Hematopoietic multipotent progenitor cell treated with erythropoietin and hydrocortisone succinate and interleukin-3 and kit ligand, for 15 days (in vitro differentiated cells): Measurements from ENCODE around the gene FOXN3.

Experiments
- DNase-seq: peaks from one replicate; pipeline ENCODE4 v3.0.0-alpha.2; 2015; ENCODE audit warnings: low spot score

The FOXN3 gene

GRCh38 chr14:89417091-89417464 is at the start of gene FOXN3:
Gene FOXN3 (minus strand): TSS chr14:89417233. CDS start chr14:89412476, 4,757 bp downstream.
- DNase-seq = peak; percentile 78

- DNase-seq = no peak
Observed at GRCh38 chr14:89466484-89466883, 49.5 kb upstream of the FOXN3 start.

- no peak for DNase-seq
Observed at GRCh38 chr14:89465876-89466275, 48.8 kb upstream of the FOXN3 start.

- DNase-seq = no peak
Observed at GRCh38 chr14:89461256-89461655, 44.2 kb upstream of the FOXN3 start.

- no peak for DNase-seq
Observed at GRCh38 chr14:89458713-89459420, 41.8 kb upstream of the FOXN3 start.

- DNase-seq = no peak
Observed at GRCh38 chr14:89457007-89457406, 40.0 kb upstream of the FOXN3 start.

GRCh38 chr14:89455412-89455811 is 38.4 kb upstream of the FOXN3 start:
- peak; percentile 37 for DNase-seq

- DNase-seq = no peak
Observed at GRCh38 chr14:89454996-89455395, 38.0 kb upstream of the FOXN3 start.

DNA sequence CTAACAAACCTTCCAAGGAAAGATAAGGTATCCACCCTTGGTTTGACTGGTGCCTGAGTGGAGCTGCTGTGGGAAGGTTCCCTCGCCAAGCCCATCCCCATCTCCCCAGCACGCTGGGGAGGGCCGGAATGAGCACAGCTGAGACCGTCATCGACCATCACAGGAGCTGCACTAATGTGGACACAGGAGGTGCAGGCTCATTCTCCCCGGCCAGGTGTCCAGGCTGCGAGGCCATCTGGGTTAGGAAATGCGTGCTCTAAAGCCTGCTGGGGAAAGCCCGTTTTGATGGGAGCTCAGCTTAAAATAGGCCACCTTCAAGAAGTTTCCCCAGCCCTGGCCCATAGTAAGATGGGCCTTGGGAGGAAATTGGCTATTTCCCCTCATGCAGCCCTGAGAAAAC is 35.2 kb upstream of the FOXN3 start:
- no peak for DNase-seq

GRCh38 chr14:89451229-89451628 is 34.2 kb upstream of the FOXN3 start:
- no peak for DNase-seq

GRCh38 chr14:89447182-89447944 is 30.3 kb upstream of the FOXN3 start:
- DNase-seq = no peak

DNA sequence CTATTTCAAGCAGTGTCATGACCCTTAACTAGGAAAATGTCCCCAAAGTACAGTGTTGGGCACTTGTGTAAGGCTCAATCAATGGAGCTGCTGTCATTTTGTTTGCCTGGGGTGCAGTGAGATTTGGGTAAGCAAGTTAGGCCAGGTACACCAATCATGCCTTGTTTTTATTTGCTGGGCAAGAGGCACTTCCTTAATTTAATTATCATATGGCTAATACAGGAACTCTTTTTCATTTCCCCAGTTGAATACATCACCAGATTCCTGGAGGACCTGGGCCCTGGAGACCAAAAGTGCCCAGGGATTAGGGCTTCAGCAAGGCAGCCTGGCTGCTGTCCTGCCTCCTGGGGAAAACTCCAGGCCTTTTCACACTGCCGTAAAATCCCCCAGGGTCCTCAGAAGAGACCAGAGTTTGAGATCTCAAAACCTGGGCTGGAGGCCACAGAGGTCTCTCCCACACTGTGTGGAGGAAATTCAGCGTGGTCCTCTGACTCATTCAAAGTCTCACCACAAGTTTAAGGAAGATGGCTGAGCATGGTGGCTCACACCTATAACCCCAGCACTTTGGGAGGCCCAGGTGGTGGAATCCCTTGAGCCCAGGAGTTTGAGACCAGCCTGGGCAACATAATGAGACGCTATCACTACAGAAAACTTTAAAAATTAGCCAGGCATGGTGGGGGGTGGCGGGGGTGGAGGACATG is 28.4 kb upstream of the FOXN3 start:
- no peak for DNase-seq

DNA sequence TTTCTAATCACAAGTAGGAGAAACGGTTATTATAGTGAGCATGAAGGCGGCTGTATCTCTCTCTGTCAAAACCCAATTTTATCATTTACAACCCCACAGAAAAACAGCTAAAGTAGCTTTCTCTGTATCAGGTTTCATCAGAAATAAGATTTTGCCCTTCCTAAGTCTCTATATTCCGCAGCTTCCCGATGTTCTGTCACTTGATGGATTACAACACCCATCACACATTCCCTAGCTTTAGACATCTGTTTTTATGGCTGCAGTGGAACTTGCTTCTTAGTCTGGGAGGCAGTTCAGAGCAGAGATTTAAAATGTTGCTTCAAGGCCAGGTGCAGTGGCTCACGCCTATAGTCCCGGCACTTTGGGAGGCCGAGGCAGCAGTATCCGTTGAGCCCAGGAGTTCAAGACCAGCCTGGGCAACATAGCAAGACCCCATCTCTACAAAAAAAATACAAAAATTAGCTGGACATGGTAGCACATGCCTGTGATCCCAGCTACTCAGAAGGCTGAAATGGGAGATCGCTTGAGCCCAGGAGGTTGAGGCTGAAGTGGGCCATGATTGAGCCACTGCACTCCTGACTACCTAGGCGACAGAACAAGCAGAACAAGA is 27.6 kb upstream of the FOXN3 start:
- DNase-seq = no peak

- DNase-seq = no peak
Observed at GRCh38 chr14:89444044-89444443, 27.0 kb upstream of the FOXN3 start.

- DNase-seq = no peak
Observed at GRCh38 chr14:89443042-89443629, 26.1 kb upstream of the FOXN3 start.

DNA sequence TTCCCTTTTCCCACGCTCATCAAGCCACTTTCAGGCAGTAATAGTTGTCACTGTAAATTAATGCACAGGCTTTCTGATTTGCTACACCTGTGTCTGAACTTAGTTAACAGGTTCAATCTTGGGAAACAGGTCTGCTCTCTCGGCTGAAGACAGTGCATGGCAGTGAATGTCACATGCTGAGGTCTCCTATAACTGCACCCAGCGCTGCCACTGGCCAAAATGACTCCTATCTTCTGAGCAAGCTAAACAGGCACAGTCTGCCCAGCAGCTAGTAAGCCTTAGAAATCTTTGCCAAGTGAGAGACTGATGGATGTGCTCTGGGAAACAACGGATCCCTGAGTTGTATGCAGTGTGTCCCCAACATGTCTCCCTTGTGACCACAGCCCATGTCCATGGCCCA is 25.2 kb upstream of the FOXN3 start:
- no peak for DNase-seq

GRCh38 chr14:89440986-89441909 is 24.2 kb upstream of the FOXN3 start:
- peak; percentile 70 for DNase-seq

DNA sequence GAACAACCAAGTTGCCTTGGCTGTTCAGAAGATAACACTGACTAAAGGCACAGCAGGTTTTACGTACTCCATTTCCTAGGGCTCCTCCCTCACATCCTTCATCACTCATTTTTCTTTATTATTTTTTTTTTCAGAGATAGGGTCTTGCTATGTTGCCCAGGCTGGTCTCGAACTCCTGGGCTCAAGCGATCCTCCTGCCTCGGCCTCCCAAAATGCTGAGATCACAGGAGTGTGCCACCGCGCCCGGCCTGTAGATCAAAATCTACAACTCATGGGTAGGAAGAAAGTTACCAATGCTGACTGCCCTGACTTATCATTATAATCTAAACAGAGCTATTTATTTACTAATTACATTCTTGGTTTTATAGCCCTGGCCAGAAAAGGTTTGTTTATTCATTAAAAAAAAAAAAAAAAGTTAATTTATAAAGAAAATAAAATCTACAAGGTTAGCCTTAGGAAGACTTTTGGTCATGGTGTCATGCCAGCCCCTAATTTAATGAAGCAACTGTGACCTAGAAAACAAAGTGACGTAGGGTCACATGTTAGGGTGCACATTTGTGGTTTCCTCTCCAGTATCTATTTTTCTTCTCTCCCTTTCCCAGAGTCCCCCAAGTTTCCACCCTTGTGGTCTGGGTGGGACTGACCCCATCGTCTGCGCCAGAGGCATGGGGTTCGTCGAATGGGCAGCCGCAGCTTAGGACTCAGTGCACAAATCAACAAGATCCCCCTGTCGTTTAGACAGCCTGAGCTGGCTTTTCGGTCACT is 19.0 kb upstream of the FOXN3 start:
- DNase-seq = no peak

GRCh38 chr14:89435492-89435891 is 18.5 kb upstream of the FOXN3 start:
- DNase-seq = no peak

GRCh38 chr14:89432226-89432625 is 15.2 kb upstream of the FOXN3 start:
- DNase-seq = no peak
